ENCODE data around the gene WDR74. TPM values are rescaled to one million over a fixed set of nuclear protein-coding genes. Genes with fewer than 3 reads are reported as not detected.

The WDR74 gene
- total and polyA plus RNA-seq, 2 of the 13 experiments (the other 11 are each of a cell fraction or from before 2014, with no cell fraction given): 77.0 to 83.3 TPM

- no peak for TF ChIP-seq BRF2 (CRISPR knock-in tag; IDR thresholded peaks at IDR 0.05)
- no peak for TF ChIP-seq ZNF879 (CRISPR knock-in tag; IDR thresholded peaks at IDR 0.05)
- TF ChIP-seq ZNF30 (CRISPR knock-in tag; IDR thresholded peaks at IDR 0.05): 0 out of 2 replicates have a peak, but pooled peaks have one; percentile 39
- TF ChIP-seq HOXA7 (CRISPR knock-in tag; IDR thresholded peaks at IDR 0.05): no peak
- no peak for TF ChIP-seq NFIB (CRISPR knock-in tag; IDR thresholded peaks at IDR 0.05; ENCODE audit: borderline replicate concordance)
- TF ChIP-seq RAD21 (CRISPR knock-in tag; IDR thresholded peaks at IDR 0.05): no peak
- no peak for TF ChIP-seq ZNF253 (CRISPR knock-in tag; IDR thresholded peaks at IDR 0.05; ENCODE audit: borderline replicate concordance)
- TF ChIP-seq MEIS1 (CRISPR knock-in tag; IDR thresholded peaks at IDR 0.05; ENCODE audit: borderline replicate concordance): no peak
Measured at GRCh38 chr11:62853279-62853965, 14.0 kb upstream of the WDR74 start (continued).

GRCh38 chr11:62852523-62853188 is 13.3 kb upstream of the WDR74 start:
- in situ Hi-C loops (cut with HindIII; ENCODE audit: extremely low pct_ligation_motif_present, low pct_unique_long_range_greater_than_20kb) (no loop called here), intact Hi-C loops (cut with micrococcal nuclease; ENCODE audit: unreplicated experiment) (no loop called here)
- Histone ChIP-seq H2AFZ (ENCODE audit: low read length) (no peak overlapping the region), H3K9ac (ENCODE audit: insufficient read depth, low read depth, low read length) (peak overlapping the region; percentile 99), H3K79me2 (ENCODE audit: insufficient read depth, low read length) (peaks cover 49% of the 10 kb centered on the region), H3K36me3 (replicated peaks in 1 of 2; ENCODE audit: control insufficient read depth in 1 of 2, insufficient read depth in 2 of 2, low read length in 2 of 2) (peaks cover 11 to 33% of the 10 kb centered on the region in 2 experiments), H3K4me3 (replicated peaks in 1 of 3; ENCODE audit: insufficient read depth in 1 of 3, low read depth in 2 of 3, low read length in 3 of 3) (peak overlapping the region; percentile 7 to 96 (median 86); a peak in 2 of 6 replicates), H4K20me1 (ENCODE audit: insufficient read depth, low read length) (peaks cover 37% of the 10 kb centered on the region), H3K27me3 (ENCODE audit: control insufficient read depth in 1 of 2, insufficient read depth in 2 of 2, low read length in 2 of 2) (no peaks in the 10 kb centered on the region; a peak in 1 of 5 replicates), H3K4me1 (ENCODE audit: insufficient read depth, low read length) (peaks cover 55% of the 10 kb centered on the region), H3K4me2 (ENCODE audit: low read depth, low read length) (peak overlapping the region; percentile 99), H3K27ac (ENCODE audit: extremely low read length, insufficient read depth, low read length) (peak overlapping the region; percentile 90), H3K9me3 (ENCODE audit: low read length) (no peaks in the 10 kb centered on the region)
- DNase-seq (ENCODE audit: low spot score) (no peak), ATAC-seq (no peak), FAIRE-seq (no peak)
- ChIA-PET CTCF (ENCODE audit: low intra/inter-chr PET ratio, low total read pairs) (no interaction called here), POLR2A (interaction anchor here (1.2 to 9.4 kb wide), 9 partner anchors 10 to 99 kb away, joined by 3 to 362 read pairs (median 6); partner anchors contain the start of genes POLR2G, SLC3A2, STX5 and TEX54)
- no TSS peak for BruUV-seq (replicated peaks)
- TF ChIP-seq ZNF724P (CRISPR knock-in tag; IDR thresholded peaks at IDR 0.05; ENCODE audit: borderline replicate concordance) (no peak), MEIS1 (CRISPR knock-in tag; IDR thresholded peaks at IDR 0.05; ENCODE audit: borderline replicate concordance) (no peak), ZHX2 (IDR thresholded peaks at IDR 0.05; ENCODE audit: low read depth) (no peak), ZHX2 (CRISPR knock-in tag; IDR thresholded peaks at IDR 0.05; ENCODE audit: borderline replicate concordance) (no peak), RBFOX2 (IDR thresholded peaks at IDR 0.05; ENCODE audit: low read depth, low read length) (peak; percentile 48; the same call in 1 of the 2 replicates), ZNF343 (CRISPR knock-in tag; IDR thresholded peaks at IDR 0.05) (no peak), U2AF2 (IDR thresholded peaks at IDR 0.05; ENCODE audit: low read depth, low read length) (no peak), POLR2AphosphoS5 (IDR thresholded peaks at IDR 0.05; ENCODE audit: low read depth, low read length) (peak; percentile 8; the same call in 1 of the 2 replicates), ZNF567 (CRISPR knock-in tag; IDR thresholded peaks at IDR 0.05; ENCODE audit: borderline replicate concordance) (no peak)

All from HepG2 (cell line).